ENCODE data around the gene TNFSF4.
"Not testable (repeated sequence)": the region's sequence is repeated elsewhere in the genome, so short reads cannot be mapped to it uniquely, and the experiment has no call there.

Gene TNFSF4

GRCh38 chr1:173206816-173207568, at the start of gene TNFSF4:
TNFSF4 (minus strand) TSS chr1:173207331; CDS start chr1:173207176, 155 bp downstream.
- DNase-seq (ENCODE audit: low read depth, low spot score): no peak

- DNase-seq (ENCODE audit: low read depth, low spot score): no peak
Observed at GRCh38 chr1:173255214-173255813, 48.2 kb upstream of the TNFSF4 start.

- no peak for DNase-seq (ENCODE audit: low read depth, low spot score)
Observed at GRCh38 chr1:173253046-173253445, 45.9 kb upstream of the TNFSF4 start.

- DNase-seq (ENCODE audit: low read depth, low spot score): no peak
Observed at GRCh38 chr1:173249349-173249748, 42.2 kb upstream of the TNFSF4 start.

GRCh38 chr1:173248247-173248940, 41.3 kb upstream of the TNFSF4 start:
- no peak for DNase-seq (ENCODE audit: low read depth, low spot score)

GRCh38 chr1:173245892-173246291, 38.8 kb upstream of the TNFSF4 start:
- no peak for DNase-seq (ENCODE audit: low read depth, low spot score)

- no peak for DNase-seq (ENCODE audit: low read depth, low spot score)
Observed at GRCh38 chr1:173243300-173243699, 36.2 kb upstream of the TNFSF4 start.

- no peak for DNase-seq (ENCODE audit: low read depth, low spot score)
Observed at GRCh38 chr1:173241528-173242347, 34.6 kb upstream of the TNFSF4 start.

- DNase-seq (ENCODE audit: low read depth, low spot score): no peak
Observed at GRCh38 chr1:173240609-173241008, 33.5 kb upstream of the TNFSF4 start.

GRCh38 chr1:173239058-173239457, 31.9 kb upstream of the TNFSF4 start:
- no peak for DNase-seq (ENCODE audit: low read depth, low spot score)

- DNase-seq (ENCODE audit: low read depth, low spot score): no peak
Observed at GRCh38 chr1:173234899-173235298, 27.8 kb upstream of the TNFSF4 start.

- DNase-seq (ENCODE audit: low read depth, low spot score): not testable (repeated sequence)
Observed at GRCh38 chr1:173234434-173234833, 27.3 kb upstream of the TNFSF4 start.

- not testable (repeated sequence) for DNase-seq (ENCODE audit: low read depth, low spot score)
Observed at GRCh38 chr1:173229031-173229430, 21.9 kb upstream of the TNFSF4 start.

GRCh38 chr1:173224949-173225348, 17.8 kb upstream of the TNFSF4 start:
- DNase-seq (ENCODE audit: low read depth, low spot score): no peak

GRCh38 chr1:173224280-173224892, 17.3 kb upstream of the TNFSF4 start:
- DNase-seq (ENCODE audit: low read depth, low spot score): no peak

GRCh38 chr1:173223031-173223380, 15.9 kb upstream of the TNFSF4 start:
- no peak for DNase-seq (ENCODE audit: low read depth, low spot score)

GRCh38 chr1:173222149-173223030, 15.3 kb upstream of the TNFSF4 start:
- DNase-seq (ENCODE audit: low read depth, low spot score): no peak

GRCh38 chr1:173220157-173220556, 13.0 kb upstream of the TNFSF4 start:
- no peak for DNase-seq (ENCODE audit: low read depth, low spot score)

- no peak for DNase-seq (ENCODE audit: low read depth, low spot score)
Observed at GRCh38 chr1:173213665-173214064, 6.5 kb upstream of the TNFSF4 start.

GRCh38 chr1:173212952-173213491, 5.9 kb upstream of the TNFSF4 start:
- no peak for DNase-seq (ENCODE audit: low read depth, low spot score)
